NCI-H2029 treated with DMSO at 0.1 percent for 48 hours (cell line): Measurements from ENCODE around the gene WASHC4.

Experiments used
- DNase-seq: peaks from one replicate; lab custom pipeline; 2025; lab: John Stamatoyannopoulos, UW

WASHC4 gene

GRCh38 chr12:105107494-105108371 lies at the start of gene WASHC4:
Gene WASHC4 (plus strand): TSS chr12:105107731. CDS start chr12:105107801, 70 bp downstream.
- DNase-seq: peak; percentile 50

- DNase-seq: peak; percentile 38
These were observed 46.7 kb upstream of the WASHC4 start for GRCh38 chr12:105060715-105061378.

- no peak for DNase-seq
These were observed 42.9 kb upstream of the WASHC4 start for GRCh38 chr12:105064564-105065178.

- peak; percentile 37 for DNase-seq
These were observed 40.0 kb upstream of the WASHC4 start for GRCh38 chr12:105067511-105068031.

GRCh38 chr12:105069936-105070702 lies 37.4 kb upstream of the WASHC4 start:
- DNase-seq: no peak

GRCh38 chr12:105071981-105072380 lies 35.5 kb upstream of the WASHC4 start:
- DNase-seq: no peak

- no peak for DNase-seq
These were observed 34.5 kb upstream of the WASHC4 start for GRCh38 chr12:105072888-105073488.

- no peak for DNase-seq
These were observed 31.4 kb upstream of the WASHC4 start for GRCh38 chr12:105076098-105076497.

GRCh38 chr12:105076913-105077312 lies 30.6 kb upstream of the WASHC4 start:
- no peak for DNase-seq

- DNase-seq: no peak
These were observed 30.1 kb upstream of the WASHC4 start for GRCh38 chr12:105077435-105077834.

- no peak for DNase-seq
These were observed 28.6 kb upstream of the WASHC4 start for GRCh38 chr12:105078712-105079570.

- DNase-seq: no peak
These were observed 24.5 kb upstream of the WASHC4 start for GRCh38 chr12:105083031-105083430.

GRCh38 chr12:105083551-105084105 lies 23.9 kb upstream of the WASHC4 start:
- no peak for DNase-seq

GRCh38 chr12:105084251-105085250 lies 23.0 kb upstream of the WASHC4 start, which contains the start of gene ALDH1L2:
Gene ALDH1L2 (minus strand): TSS chr12:105084458. CDS start chr12:105084436, 22 bp downstream.
- DNase-seq: no peak

GRCh38 chr12:105085501-105085900 lies 22.0 kb upstream of the WASHC4 start:
- DNase-seq: no peak

- DNase-seq: no peak
These were observed 17.7 kb upstream of the WASHC4 start for GRCh38 chr12:105089817-105090216.

GRCh38 chr12:105090361-105090760 lies 17.2 kb upstream of the WASHC4 start:
- no peak for DNase-seq

GRCh38 chr12:105091476-105092206 lies 15.9 kb upstream of the WASHC4 start:
- no peak for DNase-seq
